CD14-positive monocyte (primary cell): ENCODE measurements around the gene RNF175. TPM values are rescaled to one million over a fixed set of nuclear protein-coding genes. Genes with fewer than 3 reads are reported as not detected.

Experiments used
- DNase-seq, 3 donors: peaks; one replicate each; pipeline ENCODE4 v3.0.0-alpha.2; 2011 to 2022
- H2AFZ ChIP-seq: 2 replicates; pipeline ENCODE4 v1.6.0; 2012; ENCODE audit warnings: mild to moderate bottlenecking, low read depth, low read length, inconsistent platforms; ENCODE audit not compliant: insufficient read depth, poor library complexity, severe bottlenecking
- H3K27ac ChIP-seq, 2 donors: 1 replicate in 1 of 2; 2 replicates in 1 of 2; pipeline ENCODE4 v1.5.1; 2012 to 2013; ENCODE audit warnings: low read length in 2 of 2, control low read depth in 1 of 2, inconsistent platforms in 1 of 2, low read depth in 1 of 2, mild to moderate bottlenecking in 1 of 2
- H3K27me3 ChIP-seq, 2 donors: one replicate each; pipeline versions ENCODE4 v1.6.0 to v1.6.1; 2011 to 2013; ENCODE audit warnings: low read length in 2 of 2; ENCODE audit not compliant: control insufficient read depth in 2 of 2, insufficient read depth in 2 of 2
- H3K36me3 ChIP-seq, 2 donors: replicated peaks in 1 of 2; 1 replicate in 1 of 2; 2 replicates in 1 of 2; pipeline versions ENCODE4 v1.5.1 to v1.6.1; 2012 to 2013; ENCODE audit warnings: low read length in 2 of 2, control low read depth in 1 of 2, inconsistent platforms in 1 of 2, mild to moderate bottlenecking in 1 of 2; ENCODE audit not compliant: insufficient read depth in 2 of 2, control insufficient read depth in 1 of 2
- H3K4me1 ChIP-seq, 2 donors: 1 replicate in 1 of 2; 2 replicates in 1 of 2; pipeline versions ENCODE4 v1.5.1 to v1.6.1; 2012 to 2013; ENCODE audit warnings: low read length in 2 of 2, control low read depth in 1 of 2, inconsistent platforms in 1 of 2, mild to moderate bottlenecking in 1 of 2, moderate library complexity in 1 of 2; ENCODE audit not compliant: insufficient read depth in 2 of 2, control insufficient read depth in 1 of 2
- H3K4me2 ChIP-seq: replicated peaks from 2 replicates; pipeline ENCODE3; 2012; ENCODE audit warnings: low read length, moderate library complexity, mild to moderate bottlenecking; ENCODE audit not compliant: poor library complexity, severe bottlenecking; ENCODE audit errors: extremely low read depth
- H3K4me3 ChIP-seq, 3 experiments: fragments of 200-600 bp in 1 of 3; sonication (generic) in 1 of 3; replicated peaks in 1 of 3; 1 replicate in 2 of 3; 2 replicates in 1 of 3; pipeline ENCODE4 v1.5.1; 2011 to 2013; ENCODE audit warnings: low read length in 3 of 3, mild to moderate bottlenecking in 3 of 3, control low read depth in 2 of 3, low read depth in 2 of 3, inconsistent platforms in 1 of 3, moderate library complexity in 1 of 3
- H3K79me2 ChIP-seq: 2 replicates; pipeline ENCODE4 v1.6.0; 2012; ENCODE audit warnings: mild to moderate bottlenecking, control low read depth, inconsistent platforms, low read length, moderate library complexity; ENCODE audit not compliant: insufficient read depth
- H3K9ac ChIP-seq: 2 replicates; pipeline ENCODE4 v1.6.0; 2017; ENCODE audit warnings: low read length, mild to moderate bottlenecking; ENCODE audit not compliant: insufficient read depth, poor library complexity, severe bottlenecking
- H3K9me3 ChIP-seq, 2 donors: replicated peaks in 1 of 2; 1 replicate in 1 of 2; 2 replicates in 1 of 2; pipeline versions ENCODE4 v1.5.1 to v1.6.1; 2012 to 2013; ENCODE audit warnings: low read length in 2 of 2, control low read depth in 1 of 2; ENCODE audit not compliant: control insufficient read depth in 1 of 2, insufficient read depth in 1 of 2
- H4K20me1 ChIP-seq: 2 replicates; pipeline ENCODE4 v1.6.0; 2012; ENCODE audit warnings: mild to moderate bottlenecking, low read length, control low read depth, moderate library complexity; ENCODE audit not compliant: insufficient read depth
- H3K27ac Mint-ChIP-seq, 7 donors: one replicate each; pipeline ENCODE4 v1.8.0; 2020; ENCODE audit warnings: mild to moderate bottlenecking in 7 of 7, mixed read lengths in 7 of 7, moderate library complexity in 6 of 7, inconsistent platforms in 2 of 7
- H3K27me3 Mint-ChIP-seq, 3 donors: one replicate each; pipeline ENCODE4 v1.8.0; 2021 to 2022; ENCODE audit warnings: low read depth in 3 of 3, mild to moderate bottlenecking in 3 of 3, mixed read lengths in 3 of 3, moderate library complexity in 3 of 3, inconsistent platforms in 1 of 3
- H3K36me3 Mint-ChIP-seq, 2 donors: one replicate each; pipeline ENCODE4 v1.8.0; 2020; ENCODE audit warnings: mixed read lengths in 2 of 2, inconsistent platforms in 1 of 2, mild to moderate bottlenecking in 1 of 2
- H3K4me1 Mint-ChIP-seq: one replicate; pipeline ENCODE4 v1.8.0; 2020; ENCODE audit warnings: mild to moderate bottlenecking, mixed read lengths
- H3K4me3 Mint-ChIP-seq, 2 donors: one replicate each; pipeline ENCODE4 v1.8.0; 2020; ENCODE audit warnings: mild to moderate bottlenecking in 2 of 2, mixed read lengths in 2 of 2, moderate library complexity in 1 of 2
- H3K9me3 Mint-ChIP-seq, 7 donors: one replicate each; pipeline ENCODE4 v1.8.0; 2020 to 2022; ENCODE audit warnings: mixed read lengths in 7 of 7, mild to moderate bottlenecking in 6 of 7, moderate library complexity in 6 of 7, inconsistent platforms in 2 of 7
- WGBS: methylation state at CpG from one replicate; pipeline ENCODE4 v1.1.5; 2013; ENCODE audit warnings: missing lambda C conversion rate; ENCODE audit not compliant: insufficient coverage; 5-methylcytosine and 5-hydroxymethylcytosine counted together
- intact Hi-C, 2 donors: fragments of 100-400 bp; cut with micrococcal nuclease; formaldehyde crosslinking; loops; one replicate each; pipeline versions ENCODE4 v1.15.0 to v1.15.1; 2023
- polyA plus RNA-seq, 3 donors: library from polyadenylated mRNA; depleted of rRNA in 1 of 3; unstranded in 2 of 3; stranded (reverse) in 1 of 3; fragments of 300-500 nt in 2 of 3; fragments of >200 nt in 1 of 3; fragmentation: Illumina TruSeq in 2 of 3; gene quantifications; 1 replicate in 2 of 3; 2 replicates in 1 of 3; pipeline ENCODE4 v1.2.3, GENCODE V29; 2012 to 2021
- TF ChIP-seq, protein P1 (sequence below): fragments of 200-600 bp; IDR thresholded peaks from one replicate; pipeline ENCODE4 v1.8.0; 2022; ENCODE audit warnings: antibody characterized with exemption, mild to moderate bottlenecking

Gene RNF175
- polyA plus RNA-seq, 3 donors: 0.36 to 0.91 (median 0.55) TPM

- peak overlapping the region; percentile 12 for H3K4me2 ChIP-seq
- no peak overlapping the region for H2AFZ ChIP-seq
- H3K79me2 ChIP-seq: no peaks in the 10 kb centered on the region
- H3K27ac Mint-ChIP-seq: peak overlapping the region; percentile 49 to 79 (median 77)
- H3K9ac ChIP-seq: no peak overlapping the region
- WGBS: 100% methylated on average over 1 of the region's 2 CpGs
- peaks cover 0 to 3% (median 0%) of the 10 kb centered on the region in 7 donors for H3K9me3 Mint-ChIP-seq
- intact Hi-C loops: no loop called here
- TF ChIP-seq, protein P1, sequence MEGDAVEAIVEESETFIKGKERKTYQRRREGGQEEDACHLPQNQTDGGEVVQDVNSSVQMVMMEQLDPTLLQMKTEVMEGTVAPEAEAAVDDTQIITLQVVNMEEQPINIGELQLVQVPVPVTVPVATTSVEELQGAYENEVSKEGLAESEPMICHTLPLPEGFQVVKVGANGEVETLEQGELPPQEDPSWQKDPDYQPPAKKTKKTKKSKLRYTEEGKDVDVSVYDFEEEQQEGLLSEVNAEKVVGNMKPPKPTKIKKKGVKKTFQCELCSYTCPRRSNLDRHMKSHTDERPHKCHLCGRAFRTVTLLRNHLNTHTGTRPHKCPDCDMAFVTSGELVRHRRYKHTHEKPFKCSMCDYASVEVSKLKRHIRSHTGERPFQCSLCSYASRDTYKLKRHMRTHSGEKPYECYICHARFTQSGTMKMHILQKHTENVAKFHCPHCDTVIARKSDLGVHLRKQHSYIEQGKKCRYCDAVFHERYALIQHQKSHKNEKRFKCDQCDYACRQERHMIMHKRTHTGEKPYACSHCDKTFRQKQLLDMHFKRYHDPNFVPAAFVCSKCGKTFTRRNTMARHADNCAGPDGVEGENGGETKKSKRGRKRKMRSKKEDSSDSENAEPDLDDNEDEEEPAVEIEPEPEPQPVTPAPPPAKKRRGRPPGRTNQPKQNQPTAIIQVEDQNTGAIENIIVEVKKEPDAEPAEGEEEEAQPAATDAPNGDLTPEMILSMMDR: no peak
- H4K20me1 ChIP-seq: no peaks in the 10 kb centered on the region
- H3K4me3 Mint-ChIP-seq: peak overlapping the region in 1 of 2 donors; percentile 42
- H3K4me3 ChIP-seq: peak overlapping the region in 1 of 3 experiments; percentile 17
- peaks cover 2 to 4% of the 10 kb centered on the region in 2 donors for H3K36me3 Mint-ChIP-seq
- H3K9me3 ChIP-seq: no peaks in the 10 kb centered on the region
- H3K36me3 ChIP-seq: no peaks in the 10 kb centered on the region
- no peaks in the 10 kb centered on the region for H3K27me3 ChIP-seq
- H3K27me3 Mint-ChIP-seq: peaks cover 0 to 2% (median 0%) of the 10 kb centered on the region in 3 donors
- peaks cover 73% of the 10 kb centered on the region for H3K4me1 Mint-ChIP-seq
- DNase-seq: no peak
- peaks cover 62 to 71% of the 10 kb centered on the region in 2 donors for H3K4me1 ChIP-seq
- peak overlapping the region; percentile 50 to 68 for H3K27ac ChIP-seq
These were observed 29.9 kb downstream of the RNF175 start for GRCh38 chr4:153729895-153730294.

GRCh38 chr4:153728660-153729059 is 31.2 kb downstream of the RNF175 start:
- Mint-ChIP-seq H3K9me3 (peaks cover 0 to 3% (median 0%) of the 10 kb centered on the region in 7 donors), H3K4me1 (peaks cover 76% of the 10 kb centered on the region), H3K36me3 (peaks cover 5 to 7% of the 10 kb centered on the region in 2 donors), H3K27ac (peak overlapping the region; percentile 68 to 91 (median 86)), H3K4me3 (no peak overlapping the region), H3K27me3 (peaks cover 0 to 2% (median 0%) of the 10 kb centered on the region in 3 donors)
- peak; percentile 22 to 42 (median 37) for DNase-seq
- no peaks in the 10 kb centered on the region for H3K79me2 ChIP-seq
- TF ChIP-seq, protein P1: no peak
- no peaks in the 10 kb centered on the region for H3K27me3 ChIP-seq
- H3K4me2 ChIP-seq: peak overlapping the region; percentile 31
- no peaks in the 10 kb centered on the region for H3K9me3 ChIP-seq
- H4K20me1 ChIP-seq: no peaks in the 10 kb centered on the region
- H2AFZ ChIP-seq: peak overlapping the region; percentile 24
- no peaks in the 10 kb centered on the region for H3K36me3 ChIP-seq
- H3K9ac ChIP-seq: no peak overlapping the region
- peaks cover 62 to 71% of the 10 kb centered on the region in 2 donors for H3K4me1 ChIP-seq
- 0% methylated on average over 1 of the region's 4 CpGs for WGBS
- H3K4me3 ChIP-seq: peak overlapping the region in 1 of 3 experiments; percentile 12
- intact Hi-C loops: no loop called here
- peak overlapping the region; percentile 11 to 68 for H3K27ac ChIP-seq
